Measurements from ENCODE around the gene RPL27A.

Gene RPL27A

GRCh38 chr11:8682303-8683114 lies at the start of gene RPL27A, which contains the start of gene TRIM66:
Gene RPL27A, plus strand, starts transcription at chr11:8682792. Its CDS starts 22 bp downstream, at chr11:8682814.
Gene TRIM66, minus strand, starts transcription at chr11:8682665. Its CDS starts 10,391 bp downstream, at chr11:8672274.
- Histone ChIP-seq H3K4me1 (ENCODE audit: control insufficient read depth in 2 of 2, insufficient read depth in 2 of 2, low read length in 2 of 2) (peaks cover 17 to 21% of the 10 kb centered on the region in 2 donors), H3K9me3 (ENCODE audit: control insufficient read depth in 2 of 2, low read length in 2 of 2) (no peaks in the 10 kb centered on the region), H3K27me3 (ENCODE audit: control insufficient read depth in 2 of 2, insufficient read depth in 2 of 2, low read length in 2 of 2) (no peaks in the 10 kb centered on the region), H3K9ac (ENCODE audit: low read depth in 1 of 2, low read length in 2 of 2) (peak within 1 kb of the TSS; percentile 98 to 100), H3K27ac (ENCODE audit: low read depth in 2 of 2, low read length in 2 of 2) (peak within 1 kb of the TSS; percentile 97 to 98), H3K4me3 (ENCODE audit: low read length in 2 of 2) (peak within 1 kb of the TSS; percentile 94 to 97), H3K36me3 (ENCODE audit: control insufficient read depth in 2 of 2, insufficient read depth in 2 of 2, low read length in 2 of 2) (peaks cover 34 to 37% of the 10 kb centered on the region in 2 donors)

GRCh38 chr11:8634498-8634897 lies 48.1 kb upstream of the RPL27A start:
- Histone ChIP-seq H3K9ac (ENCODE audit: low read depth in 1 of 2, low read length in 2 of 2) (no peak overlapping the region), H3K9me3 (ENCODE audit: control insufficient read depth in 2 of 2, low read length in 2 of 2) (peaks cover 0 to 3% of the 10 kb centered on the region in 2 donors), H3K27me3 (ENCODE audit: control insufficient read depth in 2 of 2, insufficient read depth in 2 of 2, low read length in 2 of 2) (no peaks in the 10 kb centered on the region), H3K4me3 (ENCODE audit: low read length in 2 of 2) (no peak overlapping the region), H3K36me3 (ENCODE audit: control insufficient read depth in 2 of 2, insufficient read depth in 2 of 2, low read length in 2 of 2) (peaks cover 20 to 38% of the 10 kb centered on the region in 2 donors), H3K27ac (ENCODE audit: low read depth in 2 of 2, low read length in 2 of 2) (no peak overlapping the region), H3K4me1 (ENCODE audit: control insufficient read depth in 2 of 2, insufficient read depth in 2 of 2, low read length in 2 of 2) (no peaks in the 10 kb centered on the region)

GRCh38 chr11:8636127-8636526 lies 46.5 kb upstream of the RPL27A start:
- Histone ChIP-seq H3K36me3 (ENCODE audit: control insufficient read depth in 2 of 2, insufficient read depth in 2 of 2, low read length in 2 of 2) (peaks cover 23 to 45% of the 10 kb centered on the region in 2 donors), H3K27ac (ENCODE audit: low read depth in 2 of 2, low read length in 2 of 2) (no peak overlapping the region), H3K4me1 (ENCODE audit: control insufficient read depth in 2 of 2, insufficient read depth in 2 of 2, low read length in 2 of 2) (no peaks in the 10 kb centered on the region), H3K9ac (ENCODE audit: low read depth in 1 of 2, low read length in 2 of 2) (no peak overlapping the region), H3K4me3 (ENCODE audit: low read length in 2 of 2) (no peak overlapping the region), H3K9me3 (ENCODE audit: control insufficient read depth in 2 of 2, low read length in 2 of 2) (peaks cover 0 to 3% of the 10 kb centered on the region in 2 donors), H3K27me3 (ENCODE audit: control insufficient read depth in 2 of 2, insufficient read depth in 2 of 2, low read length in 2 of 2) (no peaks in the 10 kb centered on the region)

GRCh38 chr11:8638300-8638699 lies 44.3 kb upstream of the RPL27A start:
- H3K4me3 ChIP-seq (ENCODE audit: low read length in 2 of 2), result no peak overlapping the region
- H3K27ac ChIP-seq (ENCODE audit: low read depth in 2 of 2, low read length in 2 of 2), result no peak overlapping the region
- no peaks in the 10 kb centered on the region for H3K4me1 ChIP-seq (ENCODE audit: control insufficient read depth in 2 of 2, insufficient read depth in 2 of 2, low read length in 2 of 2)
- H3K9ac ChIP-seq (ENCODE audit: low read depth in 1 of 2, low read length in 2 of 2), result no peak overlapping the region
- peaks cover 0 to 3% of the 10 kb centered on the region in 2 donors for H3K9me3 ChIP-seq (ENCODE audit: control insufficient read depth in 2 of 2, low read length in 2 of 2)
- peaks cover 23 to 53% of the 10 kb centered on the region in 2 donors for H3K36me3 ChIP-seq (ENCODE audit: control insufficient read depth in 2 of 2, insufficient read depth in 2 of 2, low read length in 2 of 2)
- no peaks in the 10 kb centered on the region for H3K27me3 ChIP-seq (ENCODE audit: control insufficient read depth in 2 of 2, insufficient read depth in 2 of 2, low read length in 2 of 2)

- Histone ChIP-seq H3K27ac (ENCODE audit: low read depth in 2 of 2, low read length in 2 of 2) (no peak overlapping the region), H3K4me3 (ENCODE audit: low read length in 2 of 2) (no peak overlapping the region), H3K27me3 (ENCODE audit: control insufficient read depth in 2 of 2, insufficient read depth in 2 of 2, low read length in 2 of 2) (no peaks in the 10 kb centered on the region), H3K9me3 (ENCODE audit: control insufficient read depth in 2 of 2, low read length in 2 of 2) (peaks cover 0 to 3% of the 10 kb centered on the region in 2 donors), H3K4me1 (ENCODE audit: control insufficient read depth in 2 of 2, insufficient read depth in 2 of 2, low read length in 2 of 2) (no peaks in the 10 kb centered on the region), H3K9ac (ENCODE audit: low read depth in 1 of 2, low read length in 2 of 2) (no peak overlapping the region), H3K36me3 (ENCODE audit: control insufficient read depth in 2 of 2, insufficient read depth in 2 of 2, low read length in 2 of 2) (peaks cover 23 to 49% of the 10 kb centered on the region in 2 donors)
These were observed 42.9 kb upstream of the RPL27A start for GRCh38 chr11:8639655-8640054.

GRCh38 chr11:8640267-8640906 lies 42.2 kb upstream of the RPL27A start:
- Histone ChIP-seq H3K27ac (ENCODE audit: low read depth in 2 of 2, low read length in 2 of 2) (no peak overlapping the region), H3K4me3 (ENCODE audit: low read length in 2 of 2) (no peak overlapping the region), H3K9me3 (ENCODE audit: control insufficient read depth in 2 of 2, low read length in 2 of 2) (peaks cover 0 to 3% of the 10 kb centered on the region in 2 donors), H3K27me3 (ENCODE audit: control insufficient read depth in 2 of 2, insufficient read depth in 2 of 2, low read length in 2 of 2) (no peaks in the 10 kb centered on the region), H3K4me1 (ENCODE audit: control insufficient read depth in 2 of 2, insufficient read depth in 2 of 2, low read length in 2 of 2) (no peaks in the 10 kb centered on the region), H3K36me3 (ENCODE audit: control insufficient read depth in 2 of 2, insufficient read depth in 2 of 2, low read length in 2 of 2) (peaks cover 25 to 49% of the 10 kb centered on the region in 2 donors), H3K9ac (ENCODE audit: low read depth in 1 of 2, low read length in 2 of 2) (no peak overlapping the region)

GRCh38 chr11:8641332-8641731 lies 41.3 kb upstream of the RPL27A start:
- Histone ChIP-seq H3K9ac (ENCODE audit: low read depth in 1 of 2, low read length in 2 of 2) (no peak overlapping the region), H3K9me3 (ENCODE audit: control insufficient read depth in 2 of 2, low read length in 2 of 2) (peaks cover 0 to 3% of the 10 kb centered on the region in 2 donors), H3K4me1 (ENCODE audit: control insufficient read depth in 2 of 2, insufficient read depth in 2 of 2, low read length in 2 of 2) (no peaks in the 10 kb centered on the region), H3K27me3 (ENCODE audit: control insufficient read depth in 2 of 2, insufficient read depth in 2 of 2, low read length in 2 of 2) (no peaks in the 10 kb centered on the region), H3K36me3 (ENCODE audit: control insufficient read depth in 2 of 2, insufficient read depth in 2 of 2, low read length in 2 of 2) (peaks cover 30 to 52% of the 10 kb centered on the region in 2 donors), H3K4me3 (ENCODE audit: low read length in 2 of 2) (no peak overlapping the region), H3K27ac (ENCODE audit: low read depth in 2 of 2, low read length in 2 of 2) (no peak overlapping the region)

GRCh38 chr11:8642196-8642841 lies 40.3 kb upstream of the RPL27A start:
- no peak overlapping the region for H3K4me3 ChIP-seq (ENCODE audit: low read length in 2 of 2)
- H3K36me3 ChIP-seq (ENCODE audit: control insufficient read depth in 2 of 2, insufficient read depth in 2 of 2, low read length in 2 of 2), result peaks cover 31 to 50% of the 10 kb centered on the region in 2 donors
- no peaks in the 10 kb centered on the region for H3K4me1 ChIP-seq (ENCODE audit: control insufficient read depth in 2 of 2, insufficient read depth in 2 of 2, low read length in 2 of 2)
- no peaks in the 10 kb centered on the region for H3K27me3 ChIP-seq (ENCODE audit: control insufficient read depth in 2 of 2, insufficient read depth in 2 of 2, low read length in 2 of 2)
- no peak overlapping the region for H3K9ac ChIP-seq (ENCODE audit: low read depth in 1 of 2, low read length in 2 of 2)
- H3K27ac ChIP-seq (ENCODE audit: low read depth in 2 of 2, low read length in 2 of 2), result no peak overlapping the region
- no peaks in the 10 kb centered on the region for H3K9me3 ChIP-seq (ENCODE audit: control insufficient read depth in 2 of 2, low read length in 2 of 2)

GRCh38 chr11:8646873-8647272 lies 35.7 kb upstream of the RPL27A start:
- Histone ChIP-seq H3K27me3 (ENCODE audit: control insufficient read depth in 2 of 2, insufficient read depth in 2 of 2, low read length in 2 of 2) (no peaks in the 10 kb centered on the region), H3K9me3 (ENCODE audit: control insufficient read depth in 2 of 2, low read length in 2 of 2) (no peaks in the 10 kb centered on the region), H3K36me3 (ENCODE audit: control insufficient read depth in 2 of 2, insufficient read depth in 2 of 2, low read length in 2 of 2) (peaks cover 33 to 42% of the 10 kb centered on the region in 2 donors), H3K9ac (ENCODE audit: low read depth in 1 of 2, low read length in 2 of 2) (no peak overlapping the region), H3K27ac (ENCODE audit: low read depth in 2 of 2, low read length in 2 of 2) (no peak overlapping the region), H3K4me3 (ENCODE audit: low read length in 2 of 2) (no peak overlapping the region), H3K4me1 (ENCODE audit: control insufficient read depth in 2 of 2, insufficient read depth in 2 of 2, low read length in 2 of 2) (no peaks in the 10 kb centered on the region)

GRCh38 chr11:8649361-8649760 lies 33.2 kb upstream of the RPL27A start:
- H3K4me1 ChIP-seq (ENCODE audit: control insufficient read depth in 2 of 2, insufficient read depth in 2 of 2, low read length in 2 of 2), result no peaks in the 10 kb centered on the region
- no peaks in the 10 kb centered on the region for H3K27me3 ChIP-seq (ENCODE audit: control insufficient read depth in 2 of 2, insufficient read depth in 2 of 2, low read length in 2 of 2)
- H3K4me3 ChIP-seq (ENCODE audit: low read length in 2 of 2), result no peak overlapping the region
- H3K36me3 ChIP-seq (ENCODE audit: control insufficient read depth in 2 of 2, insufficient read depth in 2 of 2, low read length in 2 of 2), result peaks cover 33 to 40% of the 10 kb centered on the region in 2 donors
- no peak overlapping the region for H3K9ac ChIP-seq (ENCODE audit: low read depth in 1 of 2, low read length in 2 of 2)
- no peaks in the 10 kb centered on the region for H3K9me3 ChIP-seq (ENCODE audit: control insufficient read depth in 2 of 2, low read length in 2 of 2)
- no peak overlapping the region for H3K27ac ChIP-seq (ENCODE audit: low read depth in 2 of 2, low read length in 2 of 2)

Measured in mucosa of rectum (tissue), 2 donors.